ENCODE results near the gene TRERF1.

DNA sequence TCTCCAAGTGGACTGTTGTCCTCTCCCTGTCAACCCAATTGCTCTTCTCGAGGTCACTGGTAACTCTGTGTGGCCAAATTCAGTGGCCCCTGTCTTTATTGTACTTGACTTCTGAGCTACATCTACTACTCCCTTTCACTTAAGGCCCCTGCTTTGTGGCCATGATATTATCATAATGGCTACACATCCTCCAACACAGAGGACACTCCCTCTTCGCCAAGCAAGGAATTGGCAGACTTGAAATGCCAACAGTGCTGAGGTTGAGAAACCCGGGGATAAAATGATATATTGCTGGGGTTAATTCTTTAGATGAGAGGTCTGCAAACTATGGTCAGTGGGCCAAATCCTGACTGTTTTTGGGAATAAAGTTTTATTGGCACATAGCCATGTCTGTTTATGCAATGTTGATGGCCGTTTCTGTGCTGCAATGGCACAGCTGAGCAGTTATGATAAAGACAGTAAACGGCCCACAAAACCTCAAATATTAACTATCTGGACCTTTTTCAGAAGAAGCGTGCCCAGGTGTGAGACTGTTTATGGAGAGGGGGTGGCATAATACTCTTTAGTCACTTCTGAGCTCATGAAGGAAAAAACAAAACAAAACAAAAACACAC, 222.1 kb downstream of the TRERF1 start:
- TF ChIP-seq, protein P1, sequence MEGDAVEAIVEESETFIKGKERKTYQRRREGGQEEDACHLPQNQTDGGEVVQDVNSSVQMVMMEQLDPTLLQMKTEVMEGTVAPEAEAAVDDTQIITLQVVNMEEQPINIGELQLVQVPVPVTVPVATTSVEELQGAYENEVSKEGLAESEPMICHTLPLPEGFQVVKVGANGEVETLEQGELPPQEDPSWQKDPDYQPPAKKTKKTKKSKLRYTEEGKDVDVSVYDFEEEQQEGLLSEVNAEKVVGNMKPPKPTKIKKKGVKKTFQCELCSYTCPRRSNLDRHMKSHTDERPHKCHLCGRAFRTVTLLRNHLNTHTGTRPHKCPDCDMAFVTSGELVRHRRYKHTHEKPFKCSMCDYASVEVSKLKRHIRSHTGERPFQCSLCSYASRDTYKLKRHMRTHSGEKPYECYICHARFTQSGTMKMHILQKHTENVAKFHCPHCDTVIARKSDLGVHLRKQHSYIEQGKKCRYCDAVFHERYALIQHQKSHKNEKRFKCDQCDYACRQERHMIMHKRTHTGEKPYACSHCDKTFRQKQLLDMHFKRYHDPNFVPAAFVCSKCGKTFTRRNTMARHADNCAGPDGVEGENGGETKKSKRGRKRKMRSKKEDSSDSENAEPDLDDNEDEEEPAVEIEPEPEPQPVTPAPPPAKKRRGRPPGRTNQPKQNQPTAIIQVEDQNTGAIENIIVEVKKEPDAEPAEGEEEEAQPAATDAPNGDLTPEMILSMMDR (IDR thresholded peaks at IDR 0.05): no peak
- TF ChIP-seq POLR2AphosphoS5 (IDR thresholded peaks at IDR 0.05) (no peak), POLR2A (IDR thresholded peaks at IDR 0.05) (no peak)

Data from prostate gland (tissue), 2 donors.